ENCODE results near the gene FBXO40.

FBXO40 gene

DNA sequence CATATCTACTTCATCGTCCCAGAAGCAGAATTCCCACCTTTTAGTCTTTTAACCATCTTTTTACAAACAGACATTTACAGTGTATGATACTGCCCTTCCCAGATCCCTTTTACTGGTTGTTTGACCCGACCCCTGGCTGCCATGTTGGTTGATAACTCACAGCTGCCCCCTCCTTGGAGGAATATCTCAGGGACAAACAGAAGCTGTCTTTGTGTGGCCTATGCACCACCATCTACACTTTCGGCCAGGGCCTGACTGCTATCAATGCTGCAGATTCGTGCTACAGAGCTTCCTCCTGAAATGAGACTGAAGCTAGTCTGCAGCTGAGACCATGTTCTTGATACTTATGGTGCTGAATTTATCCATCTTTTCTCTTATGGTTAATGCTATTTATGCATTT is 40.8 kb upstream of the FBXO40 start:
- no peaks in the 10 kb centered on the region for H3K79me2 ChIP-seq (ENCODE audit: insufficient read depth, low read length)
- no peaks in the 10 kb centered on the region for H3K36me3 ChIP-seq (ENCODE audit: insufficient read depth, low read length)
- no peak overlapping the region for H2AFZ ChIP-seq (ENCODE audit: low read depth, low read length)
- no peak overlapping the region for H3K4me2 ChIP-seq (ENCODE audit: insufficient read depth, low read length)
- H3K9ac ChIP-seq (ENCODE audit: low read depth, low read length) = no peak overlapping the region
- ATAC-seq (ENCODE audit: insufficient read depth, low read depth) = no peak; the same call in 2 of the 3 replicates
- no peaks in the 10 kb centered on the region for H3K4me1 ChIP-seq (ENCODE audit: insufficient read depth, low read length)
- no peak for DNase-seq
- H3K4me3 ChIP-seq (ENCODE audit: low read depth in 1 of 2, low read length in 2 of 2) = no peak overlapping the region
- H4K20me1 ChIP-seq (ENCODE audit: insufficient read depth, low read length) = no peaks in the 10 kb centered on the region
- no peaks in the 10 kb centered on the region for H3K9me3 ChIP-seq (ENCODE audit: insufficient read depth, low read length, severe bottlenecking)
- no peaks in the 10 kb centered on the region for H3K27me3 ChIP-seq (ENCODE audit: insufficient read depth, low read length, poor library complexity)
- TF ChIP-seq CTCF (IDR thresholded peaks at IDR 0.05; ENCODE audit: borderline replicate concordance, extremely low read depth, low read length, poor library complexity, severe bottlenecking) = no peak
- no peak for TF ChIP-seq EZH2 (IDR thresholded peaks at IDR 0.05; ENCODE audit: borderline replicate concordance, low read depth, low read length, severe bottlenecking)
- no peak overlapping the region for H3K27ac ChIP-seq (ENCODE audit: low read length)

GRCh38 chr3:121552797-121553196 is 40.4 kb upstream of the FBXO40 start:
- no peak overlapping the region for H2AFZ ChIP-seq (ENCODE audit: low read depth, low read length)
- no peaks in the 10 kb centered on the region for H3K4me1 ChIP-seq (ENCODE audit: insufficient read depth, low read length)
- H3K4me2 ChIP-seq (ENCODE audit: insufficient read depth, low read length) = no peak overlapping the region
- no peaks in the 10 kb centered on the region for H3K27me3 ChIP-seq (ENCODE audit: insufficient read depth, low read length, poor library complexity)
- TF ChIP-seq CTCF (IDR thresholded peaks at IDR 0.05; ENCODE audit: borderline replicate concordance, extremely low read depth, low read length, poor library complexity, severe bottlenecking) = no peak
- no peak for TF ChIP-seq EZH2 (IDR thresholded peaks at IDR 0.05; ENCODE audit: borderline replicate concordance, low read depth, low read length, severe bottlenecking)
- DNase-seq (no peak), ATAC-seq (ENCODE audit: insufficient read depth, low read depth) (no peak)
- no peak overlapping the region for H3K9ac ChIP-seq (ENCODE audit: low read depth, low read length)
- H3K79me2 ChIP-seq (ENCODE audit: insufficient read depth, low read length) = no peaks in the 10 kb centered on the region
- no peak overlapping the region for H3K27ac ChIP-seq (ENCODE audit: low read length)
- H3K9me3 ChIP-seq (ENCODE audit: insufficient read depth, low read length, severe bottlenecking) = no peaks in the 10 kb centered on the region
- no peak overlapping the region for H3K4me3 ChIP-seq (ENCODE audit: low read depth in 1 of 2, low read length in 2 of 2)
- H4K20me1 ChIP-seq (ENCODE audit: insufficient read depth, low read length) = no peaks in the 10 kb centered on the region
- H3K36me3 ChIP-seq (ENCODE audit: insufficient read depth, low read length) = no peaks in the 10 kb centered on the region

DNA sequence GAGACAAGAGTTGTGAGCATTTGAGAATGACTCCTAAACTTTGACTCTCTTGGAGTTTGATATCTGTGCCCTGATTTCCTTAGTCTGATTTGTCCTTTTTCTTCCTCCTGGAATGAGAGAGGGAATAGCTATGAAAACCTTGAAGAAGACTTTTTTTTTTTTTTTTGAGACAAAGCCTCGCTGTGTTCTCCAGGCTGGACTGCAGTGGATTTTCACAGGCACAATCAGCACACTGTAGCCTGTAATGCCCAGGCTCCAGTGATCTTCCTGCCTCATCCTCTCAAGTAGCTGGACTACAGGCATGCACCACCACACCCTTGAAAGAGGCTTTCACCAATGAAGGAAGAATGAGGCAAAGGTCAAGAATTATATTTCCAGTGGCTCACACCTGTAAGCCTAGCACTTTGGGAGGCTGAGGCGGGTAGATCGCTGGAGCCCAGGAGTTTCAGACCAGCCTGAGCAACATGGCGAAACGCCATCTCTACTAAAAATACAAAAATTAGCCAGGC is 35.7 kb upstream of the FBXO40 start:
- Histone ChIP-seq H3K4me1 (ENCODE audit: insufficient read depth, low read length) (no peaks in the 10 kb centered on the region), H3K27me3 (ENCODE audit: insufficient read depth, low read length, poor library complexity) (no peaks in the 10 kb centered on the region), H3K4me3 (ENCODE audit: low read depth in 1 of 2, low read length in 2 of 2) (no peak overlapping the region), H3K9ac (ENCODE audit: low read depth, low read length) (no peak overlapping the region), H2AFZ (ENCODE audit: low read depth, low read length) (no peak overlapping the region), H4K20me1 (ENCODE audit: insufficient read depth, low read length) (no peaks in the 10 kb centered on the region), H3K9me3 (ENCODE audit: insufficient read depth, low read length, severe bottlenecking) (no peaks in the 10 kb centered on the region), H3K79me2 (ENCODE audit: insufficient read depth, low read length) (no peaks in the 10 kb centered on the region), H3K4me2 (ENCODE audit: insufficient read depth, low read length) (no peak overlapping the region), H3K36me3 (ENCODE audit: insufficient read depth, low read length) (no peaks in the 10 kb centered on the region), H3K27ac (ENCODE audit: low read length) (no peak overlapping the region)
- ATAC-seq (ENCODE audit: insufficient read depth, low read depth) (no peak), DNase-seq (no peak)
- TF ChIP-seq CTCF (IDR thresholded peaks at IDR 0.05; ENCODE audit: borderline replicate concordance, extremely low read depth, low read length, poor library complexity, severe bottlenecking) (no peak), EZH2 (IDR thresholded peaks at IDR 0.05; ENCODE audit: borderline replicate concordance, low read depth, low read length, severe bottlenecking) (no peak)

- Histone ChIP-seq H3K27me3 (ENCODE audit: insufficient read depth, low read length, poor library complexity) (no peaks in the 10 kb centered on the region), H3K27ac (ENCODE audit: low read length) (no peak overlapping the region), H3K4me3 (ENCODE audit: low read depth in 1 of 2, low read length in 2 of 2) (no peak overlapping the region), H3K9me3 (ENCODE audit: insufficient read depth, low read length, severe bottlenecking) (no peaks in the 10 kb centered on the region), H3K36me3 (ENCODE audit: insufficient read depth, low read length) (no peaks in the 10 kb centered on the region), H4K20me1 (ENCODE audit: insufficient read depth, low read length) (no peaks in the 10 kb centered on the region), H2AFZ (ENCODE audit: low read depth, low read length) (no peak overlapping the region), H3K4me2 (ENCODE audit: insufficient read depth, low read length) (no peak overlapping the region), H3K79me2 (ENCODE audit: insufficient read depth, low read length) (no peaks in the 10 kb centered on the region), H3K9ac (ENCODE audit: low read depth, low read length) (no peak overlapping the region), H3K4me1 (ENCODE audit: insufficient read depth, low read length) (no peaks in the 10 kb centered on the region)
- ATAC-seq (ENCODE audit: insufficient read depth, low read depth) (no peak), DNase-seq (no peak)
- TF ChIP-seq EZH2 (IDR thresholded peaks at IDR 0.05; ENCODE audit: borderline replicate concordance, low read depth, low read length, severe bottlenecking) = no peak
- TF ChIP-seq CTCF (IDR thresholded peaks at IDR 0.05; ENCODE audit: borderline replicate concordance, extremely low read depth, low read length, poor library complexity, severe bottlenecking) = no peak
These were observed 31.0 kb upstream of the FBXO40 start for GRCh38 chr3:121562148-121562547.

Measured in DND-41 (cell line).